Right lobe of liver (tissue), 4 donors: Measurements from ENCODE around the gene KLHL25.

Source experiments
- CTCF ChIP-seq, 4 donors: fragments of 200-600 bp in 3 of 4; fragments of 450-650 bp in 1 of 4; IDR thresholded peaks; one replicate each; pipeline versions ENCODE4 v1.5.1 to v1.8.0; 2016 to 2022; ENCODE audit warnings: antibody characterized with exemption in 4 of 4, mild to moderate bottlenecking in 2 of 4
- POLR2A ChIP-seq: fragments of 450-650 bp; IDR thresholded peaks from one replicate; pipeline ENCODE4 v1.6.1; 2017; ENCODE audit warnings: antibody characterized with exemption, mild to moderate bottlenecking
- donor health status: DM: no; HTN: no; CAD: no.
- donor health status: DM: no; HTN: no; CAD: no.
- donor health status: DM: no; HTN: yes; CAD: no.

GRCh38 chr15:85752491-85752961 is 42.2 kb downstream of the KLHL25 start:
- TF ChIP-seq CTCF (IDR thresholded peaks at IDR 0.05) (no peak), POLR2A (no peak)
